ENCODE measurements around the gene LOXL3.

GRCh38 chr2:74514368-74515270 is 39.1 kb downstream of the LOXL3 start, which contains the start of gene TLX2:
- TF ChIP-seq EZH2 (IDR thresholded peaks at IDR 0.05; ENCODE audit: low read length) = no peak
- no peak for TF ChIP-seq CTCF (optimal IDR thresholded peaks at IDR 0.05 in 1 of 3, IDR thresholded peaks at IDR 0.05 in 1 of 3, conservative IDR thresholded peaks at IDR 0.05 in 1 of 3; ENCODE audit: extremely low read depth in 1 of 3, insufficient read depth in 2 of 3, low read length in 3 of 3)

Measured in keratinocyte (primary cell).